GM12801 (cell line): Measurements from ENCODE around the gene TRPV4.

Source experiments
- CTCF ChIP-seq: IDR thresholded peaks from one replicate; pipeline ENCODE4 v1.5.1; 2011; ENCODE audit warnings: control low read depth; ENCODE audit not compliant: insufficient read length; ENCODE audit errors: extremely low read depth

TRPV4 gene

GRCh38 chr12:109760930-109761921, 72.0 kb downstream of the TRPV4 start:
- TF ChIP-seq CTCF, result no peak

GRCh38 chr12:109760031-109760929, 72.9 kb downstream of the TRPV4 start:
- no peak for TF ChIP-seq CTCF

GRCh38 chr12:109759595-109759994, 73.6 kb downstream of the TRPV4 start:
- no peak for TF ChIP-seq CTCF

- TF ChIP-seq CTCF, result no peak
These were observed 74.5 kb downstream of the TRPV4 start for GRCh38 chr12:109758426-109759420.

- no peak for TF ChIP-seq CTCF
These were observed 75.4 kb downstream of the TRPV4 start for GRCh38 chr12:109757671-109758265.

- TF ChIP-seq CTCF, result no peak
These were observed 76.7 kb downstream of the TRPV4 start for GRCh38 chr12:109756457-109756856.
